ENCODE results near the gene CLN3. TPM values are rescaled to one million over a fixed set of nuclear protein-coding genes. Genes with fewer than 3 reads are reported as not detected.

Gene CLN3
- total and polyA plus RNA-seq, 2 donors from 2014 or later: 35.0 to 54.1 TPM

GRCh38 chr16:28499854-28500253, 8.0 kb upstream of the CLN3 start:
- Histone ChIP-seq H3K9me3 (ENCODE audit: control insufficient read depth in 2 of 3, insufficient read depth in 1 of 3, low read length in 3 of 3) (no peaks in the 10 kb centered on the region), H3K4me1 (ENCODE audit: control insufficient read depth in 2 of 3, insufficient read depth in 2 of 3, low read depth in 1 of 3, low read length in 3 of 3) (peaks cover 0 to 2% (median 0%) of the 10 kb centered on the region in 3 donors), H3K9ac (ENCODE audit: low read length in 3 of 3) (no peak overlapping the region), H3K4me3 (ENCODE audit: low read length in 3 of 3) (no peak overlapping the region), H3K27ac (ENCODE audit: low read depth in 2 of 2, low read length in 2 of 2) (no peak overlapping the region), H3K27me3 (ENCODE audit: control insufficient read depth, insufficient read depth, low read length) (no peaks in the 10 kb centered on the region), H3K36me3 (ENCODE audit: control insufficient read depth in 2 of 3, insufficient read depth in 3 of 3, low read length in 3 of 3) (no peaks in the 10 kb centered on the region)
- TF ChIP-seq CTCF (IDR thresholded peaks at IDR 0.05; ENCODE audit: borderline replicate concordance, extremely low read depth, insufficient read depth): no peak
- DNase-seq (no peak), FAIRE-seq (no peak)
- intact Hi-C loops (cut with DNase I): loop anchor here (10.0 kb wide), 1 partner anchor 45 kb away; no protein-coding TSS in a partner anchor

GRCh38 chr16:28498666-28499381, 7.0 kb upstream of the CLN3 start:
- TF ChIP-seq CTCF (IDR thresholded peaks at IDR 0.05; ENCODE audit: borderline replicate concordance, extremely low read depth, insufficient read depth): no peak
- Histone ChIP-seq H3K4me1 (ENCODE audit: control insufficient read depth in 2 of 3, insufficient read depth in 2 of 3, low read depth in 1 of 3, low read length in 3 of 3) (no peaks in the 10 kb centered on the region), H3K9me3 (ENCODE audit: control insufficient read depth in 2 of 3, insufficient read depth in 1 of 3, low read length in 3 of 3) (no peaks in the 10 kb centered on the region), H3K9ac (ENCODE audit: low read length in 3 of 3) (no peak overlapping the region), H3K27ac (ENCODE audit: low read depth in 2 of 2, low read length in 2 of 2) (no peak overlapping the region), H3K27me3 (ENCODE audit: control insufficient read depth, insufficient read depth, low read length) (no peaks in the 10 kb centered on the region), H3K36me3 (ENCODE audit: control insufficient read depth in 2 of 3, insufficient read depth in 3 of 3, low read length in 3 of 3) (no peaks in the 10 kb centered on the region), H3K4me3 (ENCODE audit: low read length in 3 of 3) (no peak overlapping the region)
- no peak for DNase-seq
- intact Hi-C loops (cut with DNase I): loop anchor here (10.0 kb wide), 1 partner anchor 46 kb away; no protein-coding TSS in a partner anchor
- no peak for FAIRE-seq

- Histone ChIP-seq H3K4me1 (ENCODE audit: control insufficient read depth in 2 of 3, insufficient read depth in 2 of 3, low read depth in 1 of 3, low read length in 3 of 3) (no peaks in the 10 kb centered on the region), H3K36me3 (ENCODE audit: control insufficient read depth in 2 of 3, insufficient read depth in 3 of 3, low read length in 3 of 3) (no peaks in the 10 kb centered on the region), H3K27ac (ENCODE audit: low read depth in 2 of 2, low read length in 2 of 2) (no peak overlapping the region), H3K27me3 (ENCODE audit: control insufficient read depth, insufficient read depth, low read length) (no peaks in the 10 kb centered on the region), H3K4me3 (ENCODE audit: low read length in 3 of 3) (no peak overlapping the region), H3K9me3 (ENCODE audit: control insufficient read depth in 2 of 3, insufficient read depth in 1 of 3, low read length in 3 of 3) (no peaks in the 10 kb centered on the region), H3K9ac (ENCODE audit: low read length in 3 of 3) (no peak overlapping the region)
- no peak for FAIRE-seq
- peak in 1 of 5 donors; percentile 31 for DNase-seq
- TF ChIP-seq CTCF (IDR thresholded peaks at IDR 0.05; ENCODE audit: borderline replicate concordance, extremely low read depth, insufficient read depth): no peak
- intact Hi-C loops (cut with DNase I): loop anchor here (10.0 kb wide), 1 partner anchor 47 kb away; no protein-coding TSS in a partner anchor
These were observed 6.2 kb upstream of the CLN3 start for GRCh38 chr16:28497861-28498599.
